GM04504 (cell line): ENCODE data around the gene ANAPC7.
"Not testable (repeated sequence)": the region's sequence is repeated elsewhere in the genome, so short reads cannot be mapped to it uniquely, and the experiment has no call there.

Experiments used
- DNase-seq: peaks from one replicate; pipeline ENCODE4 v3.0.0-alpha.2; 2012; ENCODE audit warnings: low read depth

Gene ANAPC7

GRCh38 chr12:110403146-110403975 is at the start of gene ANAPC7:
Gene ANAPC7 (minus strand): TSS chr12:110403708. CDS start chr12:110403627, 81 bp downstream.
- DNase-seq = peak; percentile 78

- no peak for DNase-seq
Observed at GRCh38 chr12:110451263-110451662, 47.8 kb upstream of the ANAPC7 start.

- peak; percentile 87 for DNase-seq
Observed at GRCh38 chr12:110449799-110450497, 46.4 kb upstream of the ANAPC7 start, which contains the start of gene ARPC3. Gene ARPC3 (minus strand): TSS chr12:110450337. CDS start chr12:110450260, 77 bp downstream.

GRCh38 chr12:110444455-110444854 is 40.9 kb upstream of the ANAPC7 start:
- no peak for DNase-seq

GRCh38 chr12:110436231-110436630 is 32.7 kb upstream of the ANAPC7 start:
- DNase-seq = no peak

GRCh38 chr12:110431957-110432587 is 28.6 kb upstream of the ANAPC7 start:
- no peak for DNase-seq

- DNase-seq = not testable (repeated sequence)
Observed at GRCh38 chr12:110429676-110430075, 26.2 kb upstream of the ANAPC7 start.

GRCh38 chr12:110426406-110426805 is 22.9 kb upstream of the ANAPC7 start:
- no peak for DNase-seq

- DNase-seq = no peak
Observed at GRCh38 chr12:110424237-110424636, 20.7 kb upstream of the ANAPC7 start.

GRCh38 chr12:110421701-110422100 is 18.2 kb upstream of the ANAPC7 start:
- no peak for DNase-seq

- no peak for DNase-seq
Observed at GRCh38 chr12:110421159-110421661, 17.7 kb upstream of the ANAPC7 start.

- DNase-seq = not testable (repeated sequence)
Observed at GRCh38 chr12:110420644-110421043, 17.1 kb upstream of the ANAPC7 start.

- DNase-seq = not testable (repeated sequence)
Observed at GRCh38 chr12:110417113-110417512, 13.6 kb upstream of the ANAPC7 start.

GRCh38 chr12:110410086-110410485 is 6.6 kb upstream of the ANAPC7 start:
- not testable (repeated sequence) for DNase-seq

- not testable (repeated sequence) for DNase-seq
Observed at GRCh38 chr12:110405126-110405662, 1.7 kb upstream of the ANAPC7 start.

- DNase-seq = no peak
Observed at GRCh38 chr12:110403976-110404682, 621 bp upstream of the ANAPC7 start.

- no peak for DNase-seq
Observed at GRCh38 chr12:110382683-110383082, 20.8 kb downstream of the ANAPC7 start.

GRCh38 chr12:110379631-110380030 is 23.9 kb downstream of the ANAPC7 start:
- DNase-seq = no peak

- DNase-seq = no peak
Observed at GRCh38 chr12:110379197-110379596, 24.3 kb downstream of the ANAPC7 start.

GRCh38 chr12:110378131-110378790 is 25.2 kb downstream of the ANAPC7 start:
- not testable (repeated sequence) for DNase-seq
